ENCODE results near the gene CLEC16A. TPM values are rescaled to one million over a fixed set of nuclear protein-coding genes. Genes with fewer than 3 reads are reported as not detected.
A peak's percentile ranks its signal among the peaks of the same experiment; 100 is the strongest.

The CLEC16A gene
- total and polyA plus RNA-seq, 8 donors, result 8.1 to 17.2 (median 10.7) TPM

- peak in 1 of 6 donors; percentile 30 for DNase-seq
These were observed 132.1 kb downstream of the CLEC16A start for GRCh38 chr16:11076259-11077018.

GRCh38 chr16:11078812-11079459, 134.6 kb downstream of the CLEC16A start:
- WGBS, 2 donors, result 80 to 89% methylated on average over 5 of the region's 5 CpGs
- H3K27me3 ChIP-seq, result no peaks in the 10 kb centered on the region
- intact Hi-C loops (cut with DNase I), result no loop called here
- FAIRE-seq (no peak), DNase-seq (peak in 1 of 6 donors; percentile 22), ATAC-seq (peak in 3 of 4 donors; percentile 51 to 78 (median 72))
- H3K27ac ChIP-seq, result peak overlapping the region in 3 of 4 donors; percentile 7 to 60 (median 47)
- H3K4me3 ChIP-seq, result no peak overlapping the region
- no peaks in the 10 kb centered on the region for H3K36me3 ChIP-seq
- H3K4me1 ChIP-seq, result peaks cover 0 to 3% (median 0%) of the 10 kb centered on the region in 3 donors
- TF ChIP-seq CTCF (IDR thresholded peaks at IDR 0.05), result no peak
- H3K9me3 ChIP-seq, result no peaks in the 10 kb centered on the region

More at GRCh38 chr16:11076259-11077018, 132.1 kb downstream of the CLEC16A start:
- no peak for FAIRE-seq
- TF ChIP-seq CTCF (IDR thresholded peaks at IDR 0.05), result no peak
- Histone ChIP-seq H3K4me1 (peaks cover 0 to 3% (median 0%) of the 10 kb centered on the region in 3 donors), H3K36me3 (no peaks in the 10 kb centered on the region), H3K4me3 (no peak overlapping the region), H3K27ac (no peak overlapping the region), H3K27me3 (no peaks in the 10 kb centered on the region), H3K9me3 (no peaks in the 10 kb centered on the region)
- no peak for ATAC-seq
- WGBS, 2 donors, result 81 to 82% methylated on average over 13 of the region's 13 CpGs
- intact Hi-C loops (cut with DNase I), result no loop called here

GRCh38 chr16:11079652-11080187, 135.4 kb downstream of the CLEC16A start:
- H3K4me1 ChIP-seq, result peaks cover 0 to 3% (median 0%) of the 10 kb centered on the region in 3 donors
- ATAC-seq, result peak in 3 of 4 donors; percentile 16 to 65 (median 40)
- H3K27me3 ChIP-seq, result no peaks in the 10 kb centered on the region
- TF ChIP-seq CTCF (IDR thresholded peaks at IDR 0.05), result no peak
- DNase-seq, result peak in 1 of 6 donors; percentile 19
- H3K4me3 ChIP-seq, result no peak overlapping the region
- WGBS, 2 donors, result 62 to 63% methylated on average over 6 of the region's 6 CpGs
- no peaks in the 10 kb centered on the region for H3K9me3 ChIP-seq
- H3K36me3 ChIP-seq, result no peaks in the 10 kb centered on the region
- intact Hi-C loops (cut with DNase I), result no loop called here
- FAIRE-seq, result no peak
- peak overlapping the region in 1 of 4 donors; percentile 60 for H3K27ac ChIP-seq

GRCh38 chr16:11080327-11080967, 136.1 kb downstream of the CLEC16A start:
- intact Hi-C loops (cut with DNase I), result no loop called here

More at GRCh38 chr16:11080327-11080967, 136.1 kb downstream of the CLEC16A start:
- peak in 1 of 6 donors; percentile 21 for DNase-seq
- FAIRE-seq, result no peak
- ATAC-seq, result no peak
- H3K27ac ChIP-seq, result peak overlapping the region in 1 of 4 donors; percentile 60
- H3K36me3 ChIP-seq, result no peaks in the 10 kb centered on the region
- no peak overlapping the region for H3K4me3 ChIP-seq
- TF ChIP-seq CTCF (IDR thresholded peaks at IDR 0.05), result no peak
- no peaks in the 10 kb centered on the region for H3K9me3 ChIP-seq
- H3K4me1 ChIP-seq, result peaks cover 0 to 3% (median 0%) of the 10 kb centered on the region in 3 donors
- H3K27me3 ChIP-seq, result no peaks in the 10 kb centered on the region
- WGBS, 2 donors, result 75 to 78% methylated on average over 10 of the region's 10 CpGs
